Measurements from ENCODE around the gene TBCCD1. TPM values are rescaled to one million over a fixed set of nuclear protein-coding genes. Genes with fewer than 3 reads are reported as not detected.
"Not testable (repeated sequence)": the region's sequence is repeated elsewhere in the genome, so short reads cannot be mapped to it uniquely, and the experiment has no call there.

TBCCD1 gene
- total RNA-seq, 1 donor from 2014 or later: 6.6 TPM

DNA sequence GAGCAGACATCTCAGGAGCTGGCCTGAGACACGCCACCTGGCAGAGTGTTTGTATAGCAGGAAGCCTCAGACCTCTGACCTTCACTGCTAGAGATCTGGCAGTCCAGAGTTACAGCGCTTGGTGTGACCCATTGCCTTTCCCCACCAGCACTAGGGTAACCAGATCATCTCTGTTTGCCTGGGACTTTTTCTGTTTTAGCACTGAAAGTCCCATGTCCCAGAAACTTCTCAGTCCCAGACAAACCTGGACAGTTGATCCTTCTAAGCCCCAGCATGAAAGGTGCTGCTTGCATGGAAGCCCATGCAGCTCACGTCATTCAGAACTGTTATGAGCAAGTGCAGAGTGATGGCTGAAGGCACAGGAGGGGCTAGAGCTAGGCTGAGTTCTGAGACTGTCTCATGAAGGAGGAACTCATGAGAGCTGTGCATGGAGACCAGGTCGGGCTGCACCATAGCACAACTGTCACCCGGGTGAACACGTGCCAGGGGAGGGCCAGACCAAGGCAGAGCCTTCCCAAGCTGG, 27.5 kb upstream of the TBCCD1 start:
- ATAC-seq: no peak

DNA sequence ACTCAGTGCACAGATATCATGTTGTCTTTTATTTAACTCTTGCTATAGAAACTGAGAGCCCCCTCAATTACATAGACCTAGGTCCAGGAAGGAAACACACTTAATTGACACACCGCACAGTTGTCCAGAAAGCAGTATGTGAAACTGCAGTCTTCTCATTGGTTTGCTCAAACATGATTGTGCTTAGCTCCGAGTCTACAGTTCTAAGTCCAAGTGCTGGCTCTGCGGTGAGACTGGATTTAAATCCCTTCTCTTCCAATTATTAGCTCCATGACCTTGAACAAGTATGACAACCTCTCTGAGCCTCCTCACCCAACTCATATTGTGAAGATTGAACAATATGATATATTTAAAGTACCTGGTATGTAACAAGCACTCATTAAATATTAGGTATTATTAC, 26.7 kb upstream of the TBCCD1 start:
- ATAC-seq: no peak

DNA sequence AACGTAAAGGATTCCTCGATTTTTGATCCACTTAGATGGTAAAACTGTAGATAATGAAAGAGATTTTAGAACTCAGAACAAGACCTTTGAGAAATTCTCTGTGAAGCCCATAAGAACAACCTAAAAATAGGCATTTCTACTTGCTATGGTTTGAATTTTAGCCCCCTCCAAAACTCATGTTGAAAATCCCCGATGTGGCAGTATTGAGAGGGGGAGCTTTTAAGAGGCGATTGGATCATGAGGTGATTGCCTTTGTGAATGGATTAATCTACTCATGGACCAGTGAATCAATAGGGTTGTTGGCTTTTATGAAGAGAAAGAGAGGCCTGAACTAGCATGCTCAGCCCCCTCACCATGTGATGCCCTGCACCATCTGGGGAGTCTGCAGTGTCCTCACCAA, 25.5 kb upstream of the TBCCD1 start:
- ATAC-seq: no peak

DNA sequence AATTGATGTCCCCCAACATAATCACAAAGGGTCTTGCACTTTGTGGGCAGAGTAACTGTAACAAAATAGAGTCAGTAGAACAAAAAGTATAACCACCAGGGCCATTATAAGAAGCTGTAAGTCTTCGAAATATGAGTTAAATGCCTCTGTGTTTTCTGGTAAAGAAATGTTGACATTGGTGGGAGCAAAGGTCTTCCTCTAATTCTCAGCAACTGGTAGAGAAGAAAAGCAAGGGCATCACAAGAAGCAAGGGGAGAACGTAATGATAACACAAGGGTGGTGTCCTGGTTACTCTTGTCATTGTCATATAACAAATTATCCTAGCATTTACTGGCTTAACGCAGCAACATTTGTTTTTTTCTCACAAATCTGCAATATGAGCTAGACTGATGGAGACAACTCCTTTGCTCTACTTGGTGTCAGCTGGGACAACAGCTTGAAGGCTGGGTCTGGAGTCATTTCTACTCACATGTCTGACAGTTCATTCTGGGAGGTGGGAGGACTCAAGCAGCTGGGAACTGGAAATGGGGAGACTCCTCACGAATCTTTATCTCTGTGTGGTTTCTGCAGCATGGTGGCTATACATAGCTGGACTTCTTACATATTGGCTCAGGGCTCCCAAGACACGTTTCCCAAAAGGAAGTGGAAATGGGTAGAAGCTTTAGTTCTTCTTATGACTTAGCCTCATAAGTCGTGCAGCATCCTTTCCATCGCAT, 23.6 kb upstream of the TBCCD1 start:
- ATAC-seq: no peak

DNA sequence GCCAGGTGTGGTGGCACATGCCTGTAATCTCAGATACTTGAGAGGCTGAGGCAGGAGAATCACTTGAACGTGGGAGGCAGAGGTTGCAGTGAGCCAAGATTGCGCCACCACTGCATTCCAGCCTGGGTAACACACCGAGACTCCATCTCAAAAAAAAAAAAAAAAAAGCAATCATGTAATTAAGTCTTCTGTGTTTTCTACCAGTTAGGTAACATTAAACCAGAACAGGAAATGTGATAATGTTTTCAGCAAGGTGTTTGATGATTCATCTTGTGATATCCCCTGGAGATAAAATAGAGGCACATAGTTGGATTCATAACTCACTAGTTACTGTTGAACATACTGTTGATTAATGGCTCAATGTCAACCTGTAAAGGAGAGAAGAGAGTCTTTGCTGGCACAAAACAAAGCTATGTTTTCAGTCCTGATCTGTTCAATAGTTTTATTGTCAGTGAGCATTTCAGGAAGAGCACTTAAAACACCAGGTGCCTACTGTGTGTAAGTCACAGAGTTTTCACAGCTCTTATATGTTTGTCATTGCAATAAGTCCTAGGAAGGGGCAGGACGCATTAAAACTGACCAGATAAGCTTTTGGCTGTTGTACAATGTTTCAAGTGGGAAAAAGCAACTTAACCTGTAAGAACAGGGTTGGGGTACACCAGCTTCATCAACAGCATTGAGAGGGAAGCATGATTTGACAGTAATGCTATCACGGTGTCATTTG, 22.9 kb upstream of the TBCCD1 start:
- peak; percentile 67 for ATAC-seq

DNA sequence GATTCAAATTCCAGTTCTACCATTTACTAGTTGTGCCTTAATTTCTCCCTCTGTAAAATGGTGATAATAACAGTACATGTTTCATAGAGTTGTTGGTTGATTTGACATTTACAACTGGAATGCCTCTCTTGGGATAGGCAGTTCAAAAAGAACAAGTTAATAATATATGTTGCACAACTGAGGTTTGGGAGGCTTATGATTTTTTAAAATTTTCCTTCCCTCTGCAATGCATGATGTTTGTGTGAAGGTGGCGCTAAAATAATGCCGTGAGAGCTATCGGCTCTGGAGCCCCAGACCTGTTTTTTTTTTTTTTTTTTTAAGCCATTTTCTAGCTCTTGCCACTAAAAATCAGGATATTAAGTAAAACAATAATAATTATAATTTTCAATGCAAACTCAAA, 22.0 kb upstream of the TBCCD1 start:
- ATAC-seq: peak; percentile 59

DNA sequence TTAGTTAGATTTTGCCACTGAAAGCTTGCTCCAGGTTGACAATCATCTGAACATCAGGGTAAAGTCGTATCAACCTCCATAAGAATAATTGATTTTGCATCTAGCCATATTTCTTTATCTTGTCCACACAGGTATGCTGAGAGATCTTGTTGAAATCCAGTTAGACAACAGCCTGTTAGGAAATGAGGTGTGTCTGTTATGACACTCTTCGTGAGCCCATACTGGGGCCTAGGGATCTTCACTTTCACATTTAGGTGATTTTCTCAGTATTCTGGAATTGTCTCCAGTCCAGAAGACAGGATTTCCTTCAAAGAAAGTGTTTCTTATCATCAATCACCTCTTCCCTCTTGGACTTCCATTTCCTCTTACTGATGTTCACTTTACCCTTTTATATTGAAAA, 21.5 kb upstream of the TBCCD1 start:
- ATAC-seq: peak; percentile 90

DNA sequence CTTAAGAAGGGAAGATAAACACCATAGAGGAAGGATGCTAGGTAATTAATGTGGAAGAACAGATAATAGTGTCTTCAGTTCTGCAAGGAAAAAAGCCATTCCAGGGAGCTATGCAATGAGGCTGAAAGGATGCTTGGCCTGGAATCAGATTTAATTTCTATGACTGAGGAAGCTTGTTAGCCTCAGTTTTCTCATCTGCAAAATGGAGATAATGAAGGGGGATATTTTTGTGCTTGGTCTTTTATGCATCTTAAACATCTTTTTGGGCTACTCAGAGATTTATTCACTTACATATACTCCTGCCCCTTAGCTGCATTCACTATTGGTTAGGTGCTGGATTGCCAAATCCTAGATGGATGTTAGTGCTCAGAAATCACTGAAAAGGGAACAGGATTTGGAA, 20.0 kb upstream of the TBCCD1 start:
- ATAC-seq: no peak

DNA sequence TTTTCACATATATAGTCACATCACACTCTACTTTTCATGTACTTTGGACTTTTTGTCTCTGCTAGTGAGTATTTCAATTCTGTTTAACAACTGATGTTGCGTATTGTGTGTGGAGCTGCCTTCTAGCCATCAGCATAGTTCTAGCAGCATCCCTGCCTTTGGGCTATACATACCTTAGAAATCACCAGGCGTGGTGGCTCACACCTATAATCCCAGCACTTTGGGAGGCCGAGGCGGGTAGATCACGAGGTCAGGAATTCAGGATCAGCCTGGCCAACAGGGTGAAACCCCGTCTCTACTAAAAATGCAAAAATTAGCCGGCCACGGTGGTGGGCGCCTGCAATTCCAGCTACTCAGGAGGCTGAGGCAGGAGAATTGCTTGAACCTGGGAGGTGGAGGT, 19.1 kb upstream of the TBCCD1 start:
- not testable (repeated sequence) for ATAC-seq

DNA sequence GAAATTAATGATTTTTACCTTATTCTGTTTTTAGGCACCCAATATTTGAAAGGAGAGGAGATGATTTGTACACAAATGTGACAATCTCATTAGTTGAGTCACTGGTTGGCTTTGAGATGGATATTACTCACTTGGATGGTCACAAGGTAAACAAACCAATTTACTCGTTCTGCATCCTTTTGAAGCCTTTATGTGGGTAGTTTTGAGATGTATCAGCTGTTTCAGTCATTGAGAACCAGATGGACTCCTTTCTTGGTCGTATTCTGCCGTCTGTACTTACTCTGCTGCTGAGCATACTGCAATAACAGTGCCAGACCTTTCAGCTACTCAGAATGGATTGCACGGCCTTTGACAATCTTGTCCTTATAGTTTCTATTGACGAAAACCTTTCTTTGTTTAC, 16.7 kb upstream of the TBCCD1 start:
- ATAC-seq: no peak

DNA sequence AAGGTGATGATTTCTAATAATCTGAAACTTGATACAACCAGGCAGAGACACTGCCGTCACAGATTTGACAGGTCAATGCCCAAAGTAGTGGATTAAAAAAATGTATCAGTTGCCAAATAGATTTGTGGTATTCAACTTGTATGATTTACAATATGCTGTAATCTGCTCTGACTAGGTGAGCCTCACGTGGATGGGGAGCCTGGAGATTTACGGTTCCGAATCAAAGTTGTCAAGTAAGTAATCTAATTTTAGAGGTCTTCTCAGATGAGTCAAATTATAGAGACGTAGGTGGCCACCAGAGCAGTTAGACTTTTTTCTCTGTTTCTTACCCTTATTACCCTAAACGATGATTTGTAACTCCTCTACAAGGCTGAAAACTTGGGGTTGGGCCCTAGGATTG, 15.4 kb upstream of the TBCCD1 start:
- no peak for ATAC-seq

DNA sequence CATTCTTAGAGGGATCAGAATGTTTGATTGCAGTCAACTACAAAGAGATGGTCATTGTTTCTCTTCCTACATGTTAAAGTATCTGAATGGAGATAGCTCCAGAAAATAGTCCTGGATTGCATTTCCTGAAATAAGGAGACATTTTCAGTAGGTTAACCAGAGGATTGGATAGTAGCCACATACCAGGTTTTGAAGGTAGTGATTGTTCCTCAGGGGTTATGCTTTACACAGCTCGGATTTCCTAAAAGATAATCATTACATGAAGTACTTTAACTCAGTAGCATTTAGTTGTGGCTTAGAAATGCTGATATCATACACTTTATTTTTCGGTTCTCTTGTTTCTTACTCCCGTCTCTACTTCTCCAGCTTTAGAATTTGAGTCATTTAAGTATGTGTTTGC, 13.6 kb upstream of the TBCCD1 start:
- no peak for ATAC-seq

DNA sequence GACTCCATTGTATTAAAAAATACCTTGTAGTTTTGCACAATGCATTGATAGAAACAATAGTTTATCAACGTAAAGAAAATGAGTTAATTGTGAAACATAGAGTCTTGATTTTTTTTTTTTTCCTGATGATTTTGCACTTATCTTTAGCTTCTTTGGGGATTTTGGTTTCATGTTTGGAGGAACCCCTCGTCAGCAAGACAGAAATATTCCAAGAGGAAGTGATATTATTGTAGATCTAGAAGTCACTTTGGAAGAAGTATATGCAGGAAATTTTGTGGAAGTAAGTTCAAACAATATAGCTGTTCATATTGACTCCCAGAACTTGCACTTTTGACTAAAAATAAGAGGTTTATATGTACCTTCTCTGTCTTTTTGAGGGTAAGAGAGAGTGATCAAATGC, 10.4 kb upstream of the TBCCD1 start:
- no peak for ATAC-seq

DNA sequence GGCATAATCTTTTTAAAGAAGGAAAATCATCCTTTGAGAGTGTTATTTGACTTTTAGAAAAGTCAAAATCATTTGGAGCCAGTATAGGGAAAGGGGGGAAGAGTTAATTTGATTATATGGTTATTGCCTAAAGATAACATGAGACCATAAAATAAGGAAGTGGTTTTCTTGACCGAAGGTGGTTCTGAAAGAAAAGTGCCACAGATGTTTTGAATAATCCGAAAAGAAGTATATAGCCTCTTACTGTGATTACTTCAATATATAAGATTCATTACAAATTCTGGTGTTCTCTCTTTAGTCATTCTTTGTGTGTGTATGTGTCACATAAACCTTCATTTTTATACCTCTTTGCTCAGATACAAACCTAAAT, 4.5 kb upstream of the TBCCD1 start:
- ATAC-seq: no peak

DNA sequence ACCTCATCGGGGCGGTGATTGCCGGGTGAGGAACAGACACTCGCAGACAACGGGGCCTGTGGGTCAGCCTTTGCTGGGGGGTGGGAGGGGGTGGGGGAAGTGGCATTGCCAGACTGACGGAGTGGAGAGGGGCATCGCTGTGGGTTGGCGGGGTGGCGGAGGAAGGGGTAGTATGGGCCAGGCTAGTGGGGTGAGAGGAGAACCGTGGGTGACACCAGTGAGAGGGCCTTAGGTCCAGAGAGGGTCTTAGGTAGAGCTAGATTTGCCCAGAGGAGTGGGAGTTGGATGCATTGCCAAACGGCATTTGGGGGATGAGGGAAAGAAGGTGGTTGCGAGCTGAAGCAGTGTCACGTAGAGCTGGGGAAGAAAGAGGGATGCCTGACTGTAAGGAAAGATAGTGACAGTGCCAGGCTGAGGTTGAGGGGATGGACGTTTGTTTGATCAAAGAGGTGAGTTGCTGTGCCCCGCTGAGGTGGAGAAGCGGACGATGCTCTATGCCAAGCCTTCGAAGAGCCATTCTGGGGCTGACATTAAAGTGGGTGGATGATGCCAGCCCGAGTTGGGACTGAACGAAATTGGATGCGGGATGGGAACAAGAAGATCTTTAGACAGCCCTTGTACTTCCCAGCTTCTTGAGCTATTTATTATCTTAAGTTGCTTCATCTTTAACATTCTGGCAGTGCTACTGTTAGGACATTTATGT, 4.0 kb upstream of the TBCCD1 start:
- no peak for ATAC-seq

DNA sequence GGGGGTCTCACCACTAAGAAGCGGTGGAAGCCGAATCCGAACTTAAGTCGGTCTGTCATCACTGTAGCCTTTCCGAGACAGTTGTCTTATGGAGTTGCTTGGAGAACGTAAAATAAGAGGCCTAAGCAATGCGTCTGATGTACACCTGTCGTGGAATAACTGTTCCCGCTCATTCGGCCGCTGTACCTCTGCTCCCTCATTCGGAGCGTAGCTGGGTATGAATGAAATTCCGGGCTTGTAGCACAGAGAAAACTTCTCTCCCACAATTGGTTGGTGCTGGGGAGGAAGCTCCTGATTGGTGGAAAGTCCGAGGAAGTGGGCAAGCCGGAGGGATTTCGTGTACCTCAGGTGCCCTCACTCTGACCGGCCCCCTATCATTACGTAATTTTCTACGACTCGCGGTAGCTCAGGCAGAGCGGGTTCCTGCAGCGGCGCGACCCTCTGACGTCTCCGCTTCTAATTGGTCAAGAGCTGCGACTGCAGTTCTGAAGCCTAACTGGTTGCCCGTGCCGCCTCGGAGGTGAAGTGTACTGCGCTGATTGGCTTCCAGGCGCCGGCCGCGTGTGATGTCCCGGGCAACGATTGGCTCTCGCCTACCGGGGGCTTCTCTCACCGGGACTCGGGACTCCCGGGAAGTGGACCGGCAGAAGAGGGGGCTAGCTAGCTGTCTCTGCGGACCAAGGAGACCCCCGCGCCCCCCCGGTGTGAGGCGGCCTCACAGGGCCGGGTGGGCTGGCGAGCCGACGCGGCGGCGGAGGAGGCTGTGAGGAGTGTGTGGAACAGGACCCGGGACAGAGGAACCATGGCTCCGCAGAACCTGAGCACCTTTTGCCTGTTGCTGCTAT, 3.2 kb upstream of the TBCCD1 start, which contains the start of gene DNAJB11:
DNAJB11 (plus strand) TSS at position 625 of the 845 bp plus-strand sequence; CDS start at position 803, 178 bp downstream.
- ATAC-seq: peak; percentile 95

DNA sequence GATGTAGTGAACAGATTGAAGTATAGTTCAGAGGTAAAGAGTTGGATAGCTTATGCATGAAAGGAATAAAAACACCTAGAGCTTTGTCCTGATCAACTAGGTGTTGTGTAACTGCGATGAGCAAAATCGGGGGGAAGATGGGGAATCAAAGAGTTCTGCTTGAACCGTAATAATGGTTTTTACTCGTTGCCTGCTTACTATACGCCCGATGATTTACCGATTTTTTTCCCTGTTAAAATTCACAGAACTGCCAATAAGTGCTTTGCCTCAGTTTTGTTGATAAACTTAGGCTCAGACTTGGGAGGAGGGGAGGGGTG, 2.6 kb upstream of the TBCCD1 start:
- ATAC-seq: no peak

DNA sequence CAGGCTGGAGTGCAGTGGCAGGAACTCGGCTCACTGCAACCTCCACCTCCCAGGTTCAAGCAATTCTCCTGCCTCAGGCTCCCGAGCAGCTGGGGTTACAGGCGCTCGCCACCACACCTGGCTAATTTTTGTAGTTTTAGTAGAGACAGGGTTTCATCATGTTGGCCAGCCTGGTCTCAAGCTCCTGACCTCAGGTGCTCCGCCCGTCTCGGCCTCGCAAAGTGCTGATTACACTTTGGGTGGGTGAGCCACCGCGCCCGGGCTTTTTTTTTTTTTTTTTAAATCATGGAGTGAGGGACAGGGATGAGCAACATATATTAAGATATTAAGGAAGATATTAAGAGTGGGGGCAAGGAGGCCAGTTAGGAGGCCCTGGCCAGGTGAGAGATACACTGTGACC, 2.2 kb upstream of the TBCCD1 start:
- not testable (repeated sequence) for ATAC-seq

DNA sequence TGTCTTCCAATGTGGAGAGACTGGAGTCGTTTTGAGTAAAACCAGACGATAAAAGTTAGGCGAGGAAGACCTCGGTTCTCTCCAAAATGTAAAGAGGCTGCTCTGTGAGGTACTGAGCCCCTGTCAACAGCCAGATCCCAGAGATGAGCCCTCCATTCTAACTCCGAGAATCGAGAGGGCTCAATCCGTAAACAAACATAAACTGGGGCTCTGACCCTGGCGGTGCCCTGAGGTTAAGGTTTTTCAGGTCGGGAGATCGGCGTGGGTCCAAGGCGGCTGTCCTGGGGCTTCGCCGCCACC, 417 bp downstream of the TBCCD1 start:
- ATAC-seq: no peak

DNA sequence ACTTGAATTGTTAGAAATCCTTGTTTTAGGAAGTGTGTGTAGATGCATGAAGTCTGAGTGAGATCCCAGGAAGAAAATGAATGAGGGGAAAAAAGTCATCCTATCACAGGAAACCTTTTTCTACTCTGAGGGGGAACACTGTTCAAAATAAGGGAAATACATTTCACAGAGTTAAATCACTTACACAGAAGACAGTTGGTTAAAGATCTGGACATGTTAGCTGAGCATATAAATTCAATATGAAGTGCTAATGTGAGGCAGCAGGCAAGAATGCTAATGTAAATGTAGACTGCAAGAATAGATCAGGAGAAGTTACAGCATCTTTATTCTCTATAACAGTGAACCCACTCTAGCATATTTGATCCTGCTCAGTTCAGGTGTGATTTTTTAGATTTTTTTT, 2.6 kb downstream of the TBCCD1 start:
- ATAC-seq: no peak

DNA sequence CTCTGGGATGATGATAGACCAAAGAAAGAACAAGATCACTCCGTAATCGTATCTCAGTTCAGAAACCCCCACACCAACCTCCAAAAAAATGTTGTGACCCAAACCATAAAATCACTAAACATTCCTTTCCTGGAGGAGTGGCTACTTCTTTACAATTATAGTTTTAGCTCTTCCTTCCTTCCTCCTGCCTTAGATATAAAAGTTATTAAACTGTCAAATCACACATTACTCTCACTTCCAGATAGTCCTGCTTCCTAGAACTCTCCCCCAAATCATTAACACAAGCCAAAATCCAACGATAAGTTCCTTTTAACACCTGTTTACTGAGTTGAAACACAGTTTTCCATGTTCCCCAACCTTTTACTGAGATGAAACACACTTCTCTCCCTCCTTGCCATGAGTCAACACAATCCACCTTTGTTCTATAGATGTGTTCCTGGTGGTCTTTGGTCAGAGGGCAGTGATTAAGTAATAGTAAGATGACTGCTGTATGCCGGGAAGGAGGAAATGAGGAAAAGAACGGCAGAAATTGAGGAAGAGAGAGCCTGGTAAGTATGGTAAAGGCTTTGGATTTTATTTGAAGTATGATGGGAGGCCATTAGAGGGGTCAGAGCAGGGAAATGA, 14.6 kb downstream of the TBCCD1 start:
- ATAC-seq: no peak

DNA sequence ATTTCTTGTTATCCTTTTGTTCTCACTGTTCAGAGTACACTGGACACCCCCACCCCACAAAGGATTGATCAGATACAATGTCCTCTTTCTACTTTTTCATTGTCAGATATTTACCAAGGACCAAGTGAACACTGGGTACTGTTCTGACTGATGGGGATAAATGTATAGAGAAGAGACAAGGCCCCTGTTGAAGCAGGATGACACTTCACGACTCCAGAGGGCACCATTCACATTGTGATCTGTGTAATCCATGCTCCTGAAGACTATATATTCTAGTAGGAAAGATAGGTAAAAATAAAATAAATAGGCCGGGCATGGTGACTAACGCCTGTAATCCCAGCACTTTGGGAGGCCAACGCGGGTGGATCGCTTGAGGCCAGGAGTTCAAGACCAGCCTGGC, 15.8 kb downstream of the TBCCD1 start:
- no peak for ATAC-seq

DNA sequence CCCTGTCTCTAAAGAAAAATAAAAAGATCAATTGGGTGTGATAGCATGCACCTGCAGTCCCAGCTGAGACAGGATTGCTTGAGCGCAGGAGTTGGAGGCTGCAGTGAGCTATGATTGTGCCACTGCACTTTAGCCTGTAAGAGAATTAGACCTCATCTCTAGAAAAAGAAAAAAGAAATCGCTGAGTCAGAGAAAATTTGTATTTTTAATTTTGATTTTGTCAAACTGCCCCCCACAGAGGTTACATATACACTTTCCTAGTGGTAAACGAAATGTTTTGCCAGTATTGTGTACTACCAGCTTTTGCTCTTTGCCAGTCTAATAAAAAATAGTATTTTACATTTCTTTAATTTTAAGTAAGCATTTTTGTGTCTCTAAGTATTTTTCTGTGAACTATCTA, 17.6 kb downstream of the TBCCD1 start:
- no peak for ATAC-seq
